ENCODE measurements around the gene DNAAF1.

The DNAAF1 gene

DNA sequence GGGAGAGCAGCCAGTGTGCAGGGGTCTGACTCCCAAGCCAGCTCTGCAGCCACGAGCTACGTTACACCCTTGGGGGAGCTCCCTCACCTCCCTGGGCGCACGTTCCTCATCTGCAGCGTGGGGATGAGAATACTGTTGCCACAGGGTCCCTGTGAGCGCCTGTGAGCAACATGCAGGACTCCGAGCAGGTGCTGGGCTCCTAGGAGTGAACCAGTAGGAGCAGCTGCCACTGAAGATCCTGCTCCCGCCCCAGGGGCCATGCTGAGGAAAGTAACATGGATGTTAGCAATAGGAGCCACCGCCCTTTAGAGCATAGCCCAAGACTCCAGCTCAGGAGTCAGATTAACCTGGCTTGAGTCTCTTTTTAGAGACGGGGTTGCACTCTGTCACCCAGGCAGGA, 15.9 kb downstream of the DNAAF1 start:
- no peak for DNase-seq (ENCODE audit: low read depth)

DNA sequence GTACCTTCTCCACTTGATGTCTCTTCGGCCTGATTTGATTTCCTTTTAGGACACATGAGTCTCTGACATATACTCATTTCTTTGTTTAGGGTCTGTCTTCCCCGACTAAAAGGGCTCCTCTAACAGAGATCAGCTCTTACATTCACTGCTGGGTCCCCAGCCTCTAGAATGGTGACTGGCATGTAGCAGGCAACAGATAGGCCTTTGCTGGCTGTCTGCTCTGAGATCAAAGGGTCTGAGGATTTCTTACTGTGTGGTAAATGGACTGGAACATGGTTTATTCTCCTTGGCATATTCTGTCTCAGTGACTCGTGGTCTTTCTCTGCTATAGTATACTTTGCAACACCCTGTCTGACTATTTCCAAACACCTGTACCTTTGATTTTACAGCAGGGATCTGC, 16.7 kb downstream of the DNAAF1 start:
- no peak for DNase-seq (ENCODE audit: low read depth)

DNA sequence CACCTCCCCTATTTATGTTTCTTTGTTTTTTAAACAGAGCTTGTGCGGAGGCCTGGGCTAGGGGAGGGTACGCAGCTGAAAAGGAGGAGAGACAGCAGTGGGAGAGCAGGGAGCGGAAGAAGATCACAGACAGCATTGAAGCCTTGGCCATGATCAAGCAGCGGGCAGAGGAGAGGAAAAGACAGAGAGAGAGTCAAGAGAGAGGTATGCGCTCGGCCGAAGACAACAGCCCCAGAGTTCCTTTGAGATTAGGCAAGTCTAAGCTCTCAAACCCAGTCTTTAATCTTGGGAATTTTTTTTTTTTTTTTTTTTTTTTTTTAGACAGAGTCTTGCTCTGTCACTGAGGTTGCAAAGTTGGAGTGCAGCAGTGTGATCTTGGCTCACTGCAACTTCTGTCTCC, 20.6 kb downstream of the DNAAF1 start:
- DNase-seq (ENCODE audit: low read depth) = no peak

DNA sequence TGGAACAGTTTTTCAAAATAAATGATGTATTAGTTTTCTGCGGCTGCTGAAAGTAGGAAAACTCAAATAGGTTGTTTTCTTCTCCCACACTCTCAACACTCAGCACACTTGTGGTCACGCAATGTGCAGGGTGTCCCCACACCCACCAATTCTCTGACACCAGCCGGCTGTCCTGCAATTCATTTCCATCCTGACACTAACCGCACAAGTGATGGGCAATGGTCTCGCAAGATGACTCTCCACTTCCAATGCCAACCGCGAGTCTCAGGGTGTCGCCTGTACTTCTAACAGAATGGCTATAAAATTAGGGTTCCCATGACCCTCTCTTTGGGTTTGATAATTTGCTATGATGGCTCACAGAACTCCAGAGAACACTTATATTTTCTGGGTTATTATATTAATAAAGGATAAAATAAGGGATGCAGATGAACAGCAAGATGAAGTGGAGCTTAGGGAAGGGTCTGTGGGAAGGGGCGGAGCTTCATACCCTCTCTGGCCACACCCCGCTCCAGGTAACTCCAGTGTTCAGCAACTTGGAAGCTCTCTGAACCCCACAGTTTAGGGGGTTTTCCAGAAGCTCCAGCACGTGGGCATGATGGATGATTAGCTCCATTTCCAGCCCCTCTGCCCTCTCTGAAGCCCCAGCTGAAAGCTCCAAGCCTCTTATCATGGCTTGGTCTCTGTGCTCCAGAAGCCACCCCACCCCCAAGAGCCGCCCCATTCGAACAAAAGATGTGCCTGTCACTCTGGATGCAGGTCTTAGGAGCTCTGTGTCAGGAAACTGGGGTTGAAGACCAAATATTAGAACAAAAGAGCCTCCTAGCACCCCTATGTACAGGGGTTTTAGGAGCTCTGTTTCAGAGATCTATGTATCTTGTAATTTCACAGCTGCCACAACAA, 21.9 kb downstream of the DNAAF1 start:
- no peak for DNase-seq (ENCODE audit: low read depth)

DNA sequence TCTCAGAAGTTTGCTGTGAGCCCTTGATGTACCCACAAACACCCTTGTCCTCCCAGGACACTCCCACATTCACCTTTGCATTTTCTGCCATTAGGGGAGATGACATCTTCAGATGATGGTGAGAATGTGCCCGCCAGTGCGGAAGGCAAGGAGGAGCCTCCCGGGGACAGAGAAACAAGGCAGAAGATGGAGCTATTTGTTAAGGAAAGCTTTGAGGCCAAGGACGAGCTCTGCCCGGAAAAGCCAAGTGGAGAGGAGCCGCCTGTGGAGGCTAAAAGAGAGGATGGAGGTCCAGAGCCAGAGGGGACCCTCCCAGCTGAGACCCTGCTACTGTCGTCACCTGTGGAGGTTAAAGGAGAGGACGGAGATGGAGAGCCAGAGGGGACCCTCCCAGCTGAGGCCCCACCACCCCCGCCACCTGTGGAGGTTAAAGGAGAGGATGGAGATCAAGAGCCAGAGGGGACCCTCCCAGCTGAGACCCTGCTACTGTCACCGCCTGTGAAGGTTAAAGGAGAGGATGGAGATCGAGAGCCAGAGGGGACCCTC, 24.7 kb downstream of the DNAAF1 start:
- no peak for DNase-seq (ENCODE audit: low read depth)

DNA sequence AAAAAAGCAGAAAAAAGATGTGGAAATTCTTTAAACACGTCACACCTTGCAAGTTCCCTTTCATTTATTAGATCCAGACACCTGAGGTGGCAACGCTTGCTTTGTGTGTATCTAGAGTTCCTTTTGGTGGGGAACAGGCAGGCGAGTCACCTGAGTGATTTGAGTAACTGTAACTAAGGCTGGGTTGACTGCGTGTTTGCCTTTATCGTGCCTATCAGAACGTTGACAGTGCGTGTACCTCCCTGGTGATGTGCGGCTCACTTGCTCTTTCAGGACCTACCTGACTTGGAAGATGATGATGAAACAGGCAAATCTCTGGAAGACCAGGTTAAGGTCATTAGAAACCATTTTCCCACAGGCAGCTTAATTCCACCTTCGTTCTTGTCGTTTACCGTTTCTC, 29.3 kb downstream of the DNAAF1 start:
- no peak for DNase-seq (ENCODE audit: low read depth)

DNA sequence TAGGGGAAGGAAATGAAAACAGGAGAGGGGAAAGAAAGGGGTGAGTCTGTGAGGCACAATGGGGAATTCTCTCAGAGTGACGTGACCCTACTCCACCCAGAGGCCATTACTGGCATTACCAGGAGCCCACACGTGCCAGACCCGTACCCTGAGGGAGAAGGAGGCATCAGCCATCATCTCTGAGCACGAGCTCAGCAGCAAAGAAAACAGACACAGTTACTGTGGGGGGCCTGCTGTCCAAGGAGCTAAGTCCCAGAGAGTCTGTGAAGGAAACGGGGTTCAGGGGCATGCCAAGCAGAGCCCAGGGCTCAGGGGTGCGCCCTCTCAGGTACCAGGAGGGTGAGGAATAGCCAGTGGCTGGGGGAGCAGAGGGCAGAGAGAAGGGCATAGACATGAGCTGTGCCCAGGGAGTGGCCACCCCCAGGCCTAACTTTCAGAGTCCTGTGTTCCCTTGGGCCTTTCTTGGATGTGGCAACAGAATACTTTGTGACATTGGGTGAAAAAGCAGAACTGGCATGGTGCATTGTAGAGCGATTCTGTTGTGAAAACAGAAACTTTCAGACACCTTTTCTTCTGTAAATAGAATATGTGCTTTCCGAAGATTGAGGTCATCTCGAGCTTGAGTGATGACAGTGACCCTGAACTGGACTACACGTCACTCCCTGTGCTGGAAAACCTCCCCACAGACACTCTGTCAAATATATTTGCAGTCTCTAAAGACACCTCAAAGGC, 30.4 kb downstream of the DNAAF1 start:
- DNase-seq (ENCODE audit: low read depth) = peak; percentile 48

DNA sequence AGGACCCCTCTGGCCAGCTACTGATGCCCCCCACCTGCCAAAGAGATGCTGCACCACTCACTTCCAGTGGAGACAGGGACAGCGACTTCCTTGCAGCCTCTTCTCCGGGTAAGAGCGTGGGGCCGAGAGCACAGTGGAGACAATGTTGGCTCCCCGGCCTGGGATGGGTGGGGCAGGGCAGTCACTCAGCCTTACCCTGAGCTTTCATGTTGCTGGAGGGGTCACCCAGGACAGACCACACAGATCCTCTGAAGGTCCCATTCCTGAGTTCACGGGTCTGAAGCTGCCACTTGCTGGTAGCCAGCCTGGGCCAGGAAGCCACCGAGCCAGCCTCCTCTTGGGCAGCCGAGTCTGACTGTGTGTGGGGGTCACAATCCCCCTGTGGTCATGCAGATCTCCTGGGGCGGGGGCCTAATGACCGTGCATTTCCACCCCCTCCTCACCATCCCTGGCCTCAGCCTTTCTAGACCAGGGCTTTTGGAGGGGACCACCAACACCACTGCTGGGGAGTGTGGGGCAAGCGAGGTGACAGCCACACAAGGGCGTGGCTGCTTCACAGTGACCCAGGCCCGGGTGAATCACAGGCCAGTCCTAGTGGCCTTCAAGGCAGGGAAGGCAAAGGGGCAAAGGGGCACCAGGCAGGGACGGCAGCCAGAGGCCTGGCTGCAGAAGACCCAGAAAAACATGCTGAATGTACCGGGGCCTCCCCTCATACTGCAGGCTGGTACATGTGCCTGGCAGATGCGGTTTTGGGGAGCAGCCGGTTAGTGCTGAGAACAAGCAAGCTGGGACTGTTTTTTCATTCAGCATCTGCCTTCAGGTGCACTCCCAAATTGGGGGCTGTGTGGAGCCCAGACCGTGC, 31.3 kb downstream of the DNAAF1 start:
- DNase-seq (ENCODE audit: low read depth) = no peak

DNA sequence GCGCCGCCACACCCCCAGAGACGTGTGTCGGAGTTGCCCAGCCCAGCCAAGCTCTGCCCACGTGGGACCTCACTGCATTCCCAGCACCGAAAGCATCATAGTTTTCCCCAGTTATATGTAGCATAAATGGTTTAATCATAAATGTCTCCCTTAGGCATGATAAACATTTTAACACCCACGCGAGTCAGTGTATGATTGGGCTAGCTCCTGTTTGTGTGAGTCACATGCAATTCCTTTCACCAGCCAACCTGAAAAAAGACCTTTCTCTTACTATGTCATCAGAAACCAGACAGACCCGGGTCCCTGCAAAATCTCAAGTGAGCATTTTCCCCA, 32.6 kb downstream of the DNAAF1 start:
- DNase-seq (ENCODE audit: low read depth) = no peak

DNA sequence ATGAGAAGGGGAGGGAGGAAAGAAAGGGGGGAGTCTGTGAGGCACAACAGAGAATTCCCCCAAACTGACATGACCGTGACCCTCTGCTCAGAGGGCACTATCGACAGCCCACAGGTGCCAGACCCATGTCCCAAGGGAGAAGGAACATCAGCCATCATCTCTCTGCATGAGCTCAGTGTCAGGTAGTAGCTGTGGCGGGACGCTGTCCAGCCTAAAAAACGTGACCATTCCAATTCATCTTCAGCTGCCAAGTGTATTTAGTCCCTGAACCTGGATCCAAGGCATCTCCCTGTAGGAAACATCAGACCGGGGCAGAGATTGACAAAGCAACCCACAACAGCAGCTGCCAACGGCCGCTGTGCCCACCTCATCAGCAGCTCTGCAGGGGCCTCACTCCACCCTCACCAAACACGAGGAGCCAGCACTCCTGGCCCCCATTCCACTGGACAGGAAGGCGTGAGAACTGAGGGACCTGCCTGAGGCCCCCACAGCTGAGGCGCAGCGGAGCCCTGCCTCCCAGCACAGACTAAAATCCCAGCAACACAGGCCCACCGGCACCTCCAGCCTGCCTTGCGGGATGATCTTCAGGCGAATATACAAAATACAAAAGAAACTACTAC, 33.1 kb downstream of the DNAAF1 start:
- no peak for DNase-seq (ENCODE audit: low read depth)

DNA sequence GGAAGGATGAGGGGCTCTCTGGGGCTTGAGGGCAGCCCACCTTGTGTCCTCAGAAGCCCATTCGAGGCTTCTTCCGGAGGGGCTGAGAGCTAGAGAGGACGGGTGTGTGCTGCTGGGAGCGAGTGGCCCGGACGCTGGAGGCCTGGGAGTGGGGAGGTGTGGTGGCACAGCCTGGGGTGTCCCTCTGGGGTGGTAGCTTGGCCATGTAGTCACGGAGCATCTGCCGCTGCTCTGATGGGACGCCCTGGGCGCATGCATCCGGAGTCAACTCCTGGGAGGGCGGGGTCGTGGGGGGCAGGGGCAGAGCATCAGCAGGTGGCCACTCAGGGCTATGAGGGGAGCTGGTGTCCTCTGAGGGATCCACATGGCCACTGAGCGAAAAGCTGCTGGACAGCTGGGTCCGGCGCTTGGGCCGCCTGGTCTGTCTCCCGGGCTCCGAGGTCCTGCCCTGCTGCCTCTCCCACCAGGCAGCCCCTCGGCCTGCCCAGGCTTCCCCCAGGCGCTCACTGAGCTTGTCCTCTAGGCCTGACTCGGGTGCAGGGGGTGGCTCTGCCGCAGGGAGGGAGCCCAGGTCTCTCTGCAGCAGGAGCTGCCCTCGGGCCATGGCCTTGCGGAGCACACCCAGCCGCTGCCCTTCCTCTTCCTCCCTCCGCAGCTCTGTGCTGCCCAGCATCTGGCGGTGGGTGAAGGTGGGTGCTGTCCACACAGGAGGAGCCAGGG, 33.9 kb downstream of the DNAAF1 start:
- no peak for DNase-seq (ENCODE audit: low read depth)

DNA sequence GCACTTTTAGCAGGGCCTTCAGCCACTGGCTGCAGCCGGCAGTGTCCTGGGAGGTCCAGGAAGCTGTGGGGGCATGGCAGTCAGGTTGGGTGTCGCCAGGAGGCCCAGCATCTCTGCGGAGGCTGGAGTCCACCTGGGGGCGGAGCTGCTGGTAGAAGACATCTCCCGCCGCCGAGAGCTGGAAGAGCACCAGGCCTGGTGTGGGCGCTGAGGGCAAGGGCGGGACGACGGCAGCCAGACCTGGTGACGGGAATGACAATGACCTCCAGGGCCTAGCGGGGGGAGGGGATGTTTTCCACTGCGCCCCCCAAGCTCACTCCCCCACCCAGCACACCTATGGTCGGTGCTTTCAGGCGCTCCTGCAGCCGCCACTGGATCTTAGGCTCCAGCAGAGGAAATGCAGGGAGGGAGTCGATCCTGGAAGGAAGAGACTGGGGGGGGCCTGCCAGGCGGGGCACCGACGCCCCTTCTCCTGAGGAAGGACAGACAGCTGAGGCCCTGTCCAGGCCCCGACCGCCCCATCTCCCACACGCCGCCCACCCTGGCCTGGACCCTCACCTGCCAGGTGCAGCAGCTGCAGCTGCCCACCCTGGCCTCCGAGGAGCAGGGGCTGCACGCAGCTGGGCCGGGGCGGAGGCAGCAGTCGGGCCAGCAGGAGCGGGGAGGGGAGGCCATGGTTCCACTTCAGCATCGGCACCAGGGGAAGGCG, 34.7 kb downstream of the DNAAF1 start:
- DNase-seq (ENCODE audit: low read depth) = no peak

DNA sequence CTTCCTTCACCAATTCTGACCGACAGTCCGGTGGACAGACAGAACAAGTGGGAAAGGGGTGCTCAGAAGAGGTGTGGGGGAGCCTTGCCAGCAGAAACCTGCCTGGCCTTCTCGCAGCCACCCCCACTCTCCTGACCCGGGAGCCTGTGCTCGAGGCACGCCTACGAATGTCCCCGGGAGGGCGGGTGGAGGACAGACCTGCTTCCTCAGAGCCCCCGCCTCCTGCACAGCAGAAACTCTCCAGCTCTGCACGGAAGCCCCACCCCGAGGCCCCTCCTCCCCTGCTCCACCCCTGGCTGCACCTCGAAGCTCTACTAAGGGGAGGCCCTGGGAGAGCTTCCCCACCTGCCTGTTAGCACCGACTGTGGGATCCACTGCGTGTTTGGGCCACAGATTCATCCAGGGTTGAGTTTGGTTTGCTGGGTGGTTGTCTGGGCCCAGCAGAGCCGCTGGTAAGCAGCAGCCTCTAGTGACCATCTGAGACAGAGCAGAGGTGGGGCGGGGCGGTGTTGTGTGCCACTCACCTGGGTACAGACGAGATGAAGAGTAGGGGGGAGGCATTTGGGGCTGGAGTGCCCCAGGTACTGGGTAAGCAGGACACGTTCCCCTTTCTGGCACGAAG, 35.5 kb downstream of the DNAAF1 start:
- DNase-seq (ENCODE audit: low read depth) = no peak

DNA sequence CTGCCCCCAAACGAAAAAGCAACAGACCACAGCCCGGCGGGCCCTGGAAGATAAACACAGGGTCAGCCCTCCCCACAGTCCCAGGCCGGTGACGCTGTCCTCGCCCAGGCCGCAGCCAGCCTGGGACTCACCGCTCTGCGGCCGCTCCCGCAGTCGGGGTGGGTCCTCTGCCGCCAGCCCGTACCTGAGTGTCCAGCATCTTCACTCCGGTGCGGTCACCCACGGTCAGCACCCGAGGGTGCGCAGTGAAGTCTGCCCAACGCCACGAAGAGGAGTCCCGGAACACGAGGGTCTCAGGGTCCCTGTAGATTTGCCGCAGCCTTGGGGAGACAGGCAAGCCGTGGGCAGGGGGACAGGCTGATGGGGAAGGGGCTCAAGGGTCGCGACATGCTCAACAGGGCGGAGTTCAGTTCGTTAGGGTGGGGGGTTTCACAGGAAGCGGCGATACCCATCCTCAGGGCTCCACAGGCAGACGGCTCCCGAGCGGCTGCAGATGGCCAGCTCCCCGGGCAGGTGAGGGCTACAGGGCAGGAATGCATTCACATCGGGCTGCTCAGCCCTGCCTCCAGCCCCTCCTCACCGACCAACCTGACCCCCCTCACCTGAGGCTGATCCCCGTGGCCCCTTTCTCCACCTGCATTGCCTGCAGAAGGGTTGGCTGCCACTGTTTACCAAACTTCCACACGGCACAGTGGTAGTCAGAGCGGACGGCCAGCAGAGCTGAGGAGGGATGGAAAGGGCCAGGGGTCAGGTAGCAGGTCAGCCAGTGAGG, 36.2 kb downstream of the DNAAF1 start:
- DNase-seq (ENCODE audit: low read depth) = no peak

DNA sequence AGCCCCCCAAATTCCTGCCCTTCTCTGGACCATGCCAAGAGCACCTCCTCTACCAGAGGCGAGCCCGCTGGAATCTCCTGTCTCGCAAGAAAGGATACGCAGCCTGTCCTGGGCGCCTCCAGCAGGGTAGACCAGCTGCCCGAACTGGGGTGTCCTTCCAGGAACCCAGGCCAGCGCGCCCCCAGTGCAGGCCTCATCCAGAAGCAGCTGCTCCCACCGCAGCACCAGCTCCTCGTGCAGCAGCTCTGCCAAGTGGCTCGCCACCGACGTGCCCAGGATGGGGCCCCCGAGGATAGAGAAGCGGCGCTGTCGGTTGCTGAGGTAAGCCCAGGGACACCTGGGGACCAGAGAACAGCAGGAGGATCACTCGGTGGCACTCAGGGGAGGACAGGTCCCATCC, 37.0 kb downstream of the DNAAF1 start:
- no peak for DNase-seq (ENCODE audit: low read depth)

DNA sequence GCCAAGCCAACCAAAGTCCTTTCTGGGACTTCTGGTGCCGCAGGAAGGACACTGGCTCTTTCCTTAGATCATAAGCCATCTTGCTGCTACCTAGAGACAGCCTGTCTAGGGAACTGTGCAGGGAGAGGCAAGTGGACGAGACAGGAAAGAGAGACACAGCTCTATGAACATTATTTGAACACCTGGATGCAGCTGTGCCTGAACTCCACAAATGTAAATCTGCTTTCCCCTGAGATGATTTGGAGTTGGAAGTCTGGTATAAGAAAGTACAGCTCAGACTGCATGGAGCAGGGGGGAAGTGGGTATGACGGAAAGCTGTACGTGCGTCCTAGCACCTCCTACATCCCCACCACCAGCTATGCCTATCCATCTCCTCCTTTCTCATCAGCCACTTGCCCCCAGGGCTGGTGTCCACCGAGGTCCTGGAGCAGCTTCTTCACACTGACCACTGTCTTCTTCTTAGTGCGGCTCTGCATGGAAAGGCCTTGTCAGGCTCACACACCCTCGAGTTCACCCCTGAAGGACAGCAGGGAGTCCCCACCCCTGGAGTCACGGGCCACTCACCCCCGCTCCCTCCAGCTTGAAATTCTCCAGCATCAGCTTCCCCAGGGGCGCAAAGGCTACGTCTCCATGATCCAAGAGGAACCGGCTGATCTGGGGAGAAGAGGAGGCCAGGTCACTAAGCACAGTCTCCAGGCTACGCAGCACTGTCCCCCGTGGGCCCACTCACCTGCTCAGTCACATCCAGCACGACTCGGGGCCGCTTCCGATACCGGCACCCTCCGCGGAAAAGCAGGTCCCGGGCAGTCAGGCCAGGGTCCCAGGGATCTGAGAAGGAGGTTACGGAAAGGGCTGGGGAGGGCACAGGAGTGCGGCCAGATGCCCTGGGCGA, 37.8 kb downstream of the DNAAF1 start:
- no peak for DNase-seq (ENCODE audit: low read depth)

DNA sequence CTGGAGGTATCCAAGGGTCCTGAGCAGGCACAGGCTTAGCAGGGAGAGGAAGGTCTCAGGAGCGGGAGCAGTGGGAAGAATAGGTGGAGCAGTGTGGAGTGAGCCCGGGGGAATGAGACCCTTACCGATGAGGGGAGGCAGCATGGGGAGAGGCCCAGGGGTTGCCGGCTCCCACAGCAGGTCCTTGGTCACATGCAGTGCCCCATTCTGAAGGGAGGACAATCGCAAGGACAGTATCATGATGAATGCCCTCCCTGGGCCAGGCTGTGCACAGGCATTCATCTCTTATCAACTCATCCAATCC, 38.4 kb downstream of the DNAAF1 start:
- DNase-seq (ENCODE audit: low read depth) = no peak

DNA sequence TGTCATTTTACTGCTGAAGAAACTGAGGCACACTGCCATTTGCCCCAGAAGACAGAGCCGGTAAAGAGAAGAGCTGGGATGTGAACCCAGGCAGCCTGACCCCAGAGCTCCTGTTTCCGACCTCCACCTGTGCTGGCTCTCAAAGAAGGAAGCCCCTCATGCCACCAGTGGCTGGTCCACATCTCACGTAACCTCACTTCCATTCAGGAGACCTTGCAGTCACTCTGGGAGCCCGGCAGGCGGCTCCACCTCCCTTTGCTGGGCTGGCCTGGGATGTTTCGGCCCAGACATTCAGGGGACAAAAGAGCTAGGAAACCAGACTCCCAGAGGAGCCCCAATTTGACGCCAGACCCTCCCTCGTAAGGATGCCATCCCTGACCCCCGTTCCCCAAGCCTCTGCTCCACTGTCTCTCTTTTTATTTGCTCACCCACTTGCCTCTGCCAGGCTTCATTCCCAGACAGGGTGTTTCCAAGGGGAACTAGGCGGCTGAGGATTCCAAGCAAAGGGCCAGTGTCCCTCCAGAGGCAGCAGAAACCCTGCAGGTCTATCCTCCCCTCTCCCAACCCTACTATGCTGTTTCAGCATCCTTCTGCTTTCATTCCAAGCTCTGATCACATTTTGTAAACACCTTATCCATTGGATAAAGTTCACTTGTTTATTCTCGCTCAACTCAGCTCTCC, 38.9 kb downstream of the DNAAF1 start:
- DNase-seq (ENCODE audit: low read depth) = no peak
